ENCODE measurements around the gene UBE3B.

Gene UBE3B

GRCh38 chr12:109483346-109483745, 5.9 kb downstream of the UBE3B start:
- in situ Hi-C loops (cut with HindIII; ENCODE audit: low pct_unique_long_range_greater_than_20kb, low sequenced_read_pairs): no loop called here
- no peak for DNase-seq (ENCODE audit: low read depth in 1 of 2, low spot score in 1 of 2)
- no peak for TF ChIP-seq JUND (IDR thresholded peaks at IDR 0.05; ENCODE audit: low read depth)

GRCh38 chr12:109485201-109485600, 7.8 kb downstream of the UBE3B start:
- in situ Hi-C loops (cut with HindIII; ENCODE audit: low pct_unique_long_range_greater_than_20kb, low sequenced_read_pairs): no loop called here
- no peak for TF ChIP-seq JUND (IDR thresholded peaks at IDR 0.05; ENCODE audit: low read depth)
- DNase-seq (ENCODE audit: low read depth in 1 of 2, low spot score in 1 of 2): no peak

GRCh38 chr12:109487181-109488050, 10.0 kb downstream of the UBE3B start:
- in situ Hi-C loops (cut with HindIII; ENCODE audit: low pct_unique_long_range_greater_than_20kb, low sequenced_read_pairs): no loop called here
- no peak for DNase-seq (ENCODE audit: low read depth in 1 of 2, low spot score in 1 of 2)
- TF ChIP-seq JUND (IDR thresholded peaks at IDR 0.05; ENCODE audit: low read depth): no peak

- no peak for DNase-seq (ENCODE audit: low read depth in 1 of 2, low spot score in 1 of 2)
- in situ Hi-C loops (cut with HindIII; ENCODE audit: low pct_unique_long_range_greater_than_20kb, low sequenced_read_pairs): no loop called here
- no peak for TF ChIP-seq JUND (IDR thresholded peaks at IDR 0.05; ENCODE audit: low read depth)
Observed at GRCh38 chr12:109488051-109488665, 10.7 kb downstream of the UBE3B start.

- DNase-seq (ENCODE audit: low read depth in 1 of 2, low spot score in 1 of 2): no peak
- in situ Hi-C loops (cut with HindIII; ENCODE audit: low pct_unique_long_range_greater_than_20kb, low sequenced_read_pairs): no loop called here
- TF ChIP-seq JUND (IDR thresholded peaks at IDR 0.05; ENCODE audit: low read depth): no peak
Observed at GRCh38 chr12:109489016-109489954, 11.9 kb downstream of the UBE3B start.

- in situ Hi-C loops (cut with HindIII; ENCODE audit: low pct_unique_long_range_greater_than_20kb, low sequenced_read_pairs): no loop called here
- no peak for DNase-seq (ENCODE audit: low read depth in 1 of 2, low spot score in 1 of 2)
Observed at GRCh38 chr12:109489955-109490565, 12.6 kb downstream of the UBE3B start.

GRCh38 chr12:109491671-109492070, 14.2 kb downstream of the UBE3B start:
- no peak for TF ChIP-seq JUND (IDR thresholded peaks at IDR 0.05; ENCODE audit: low read depth)
- DNase-seq (ENCODE audit: low read depth in 1 of 2, low spot score in 1 of 2): no peak
- in situ Hi-C loops (cut with HindIII; ENCODE audit: low pct_unique_long_range_greater_than_20kb, low sequenced_read_pairs): no loop called here

More at GRCh38 chr12:109489955-109490565, 12.6 kb downstream of the UBE3B start:
- TF ChIP-seq JUND (IDR thresholded peaks at IDR 0.05; ENCODE audit: low read depth): no peak

GRCh38 chr12:109492371-109492770, 14.9 kb downstream of the UBE3B start:
- no peak for DNase-seq (ENCODE audit: low read depth in 1 of 2, low spot score in 1 of 2)
- in situ Hi-C loops (cut with HindIII; ENCODE audit: low pct_unique_long_range_greater_than_20kb, low sequenced_read_pairs): no loop called here
- no peak for TF ChIP-seq JUND (IDR thresholded peaks at IDR 0.05; ENCODE audit: low read depth)

- in situ Hi-C loops (cut with HindIII; ENCODE audit: low pct_unique_long_range_greater_than_20kb, low sequenced_read_pairs): no loop called here
- DNase-seq (ENCODE audit: low read depth in 1 of 2, low spot score in 1 of 2): no peak
- no peak for TF ChIP-seq JUND (IDR thresholded peaks at IDR 0.05; ENCODE audit: low read depth)
Observed at GRCh38 chr12:109493090-109493489, 15.7 kb downstream of the UBE3B start.

GRCh38 chr12:109493938-109494337, 16.5 kb downstream of the UBE3B start:
- TF ChIP-seq JUND (IDR thresholded peaks at IDR 0.05; ENCODE audit: low read depth): no peak
- no peak for DNase-seq (ENCODE audit: low read depth in 1 of 2, low spot score in 1 of 2)
- in situ Hi-C loops (cut with HindIII; ENCODE audit: low pct_unique_long_range_greater_than_20kb, low sequenced_read_pairs): no loop called here

GRCh38 chr12:109494348-109494881, 17.0 kb downstream of the UBE3B start:
- in situ Hi-C loops (cut with HindIII; ENCODE audit: low pct_unique_long_range_greater_than_20kb, low sequenced_read_pairs): no loop called here
- TF ChIP-seq JUND (IDR thresholded peaks at IDR 0.05; ENCODE audit: low read depth): no peak
- no peak for DNase-seq (ENCODE audit: low read depth in 1 of 2, low spot score in 1 of 2)

- in situ Hi-C loops (cut with HindIII; ENCODE audit: low pct_unique_long_range_greater_than_20kb, low sequenced_read_pairs): no loop called here
- DNase-seq (ENCODE audit: low read depth in 1 of 2, low spot score in 1 of 2): no peak
- no peak for TF ChIP-seq JUND (IDR thresholded peaks at IDR 0.05; ENCODE audit: low read depth)
Observed at GRCh38 chr12:109495012-109495411, 17.6 kb downstream of the UBE3B start.
